Stimulated activated naive CD4-positive, alpha-beta T cell (primary cell): ENCODE data around the gene AKR1A1.
"Not testable (repeated sequence)": the region's sequence is repeated elsewhere in the genome, so short reads cannot be mapped to it uniquely, and the experiment has no call there.

Experiments used
- DNase-seq, 6 experiments: peaks; one replicate each; lab custom pipeline; 2025; lab: John Stamatoyannopoulos, UW

Gene AKR1A1

GRCh38 chr1:45569962-45570581 is 19.4 kb downstream of the AKR1A1 start:
- DNase-seq = peak; percentile 42 to 81 (median 59)

GRCh38 chr1:45570631-45571030 is 20.0 kb downstream of the AKR1A1 start:
- no peak for DNase-seq

- DNase-seq = no peak
Observed at GRCh38 chr1:45573231-45573804, 22.7 kb downstream of the AKR1A1 start.

GRCh38 chr1:45574105-45574626 is 23.5 kb downstream of the AKR1A1 start:
- DNase-seq = no peak

GRCh38 chr1:45583264-45583665 is 32.6 kb downstream of the AKR1A1 start:
- peak; percentile 90 to 99 (median 94) for DNase-seq

- DNase-seq = peak; percentile 85 to 99 (median 94)
Observed at GRCh38 chr1:45583666-45584350, 33.2 kb downstream of the AKR1A1 start, which contains the start of gene NASP. Gene NASP, plus strand, starts transcription at chr1:45584041. Its CDS starts 106 bp downstream, at chr1:45584147.

GRCh38 chr1:45584351-45585109 is 33.9 kb downstream of the AKR1A1 start:
- DNase-seq = peak; percentile 87 to 93 (median 90)

GRCh38 chr1:45585110-45585426 is 34.4 kb downstream of the AKR1A1 start:
- no peak for DNase-seq

GRCh38 chr1:45585496-45586075 is 35.0 kb downstream of the AKR1A1 start:
- DNase-seq = no peak

- no peak for DNase-seq
Observed at GRCh38 chr1:45586769-45587168, 36.1 kb downstream of the AKR1A1 start.

GRCh38 chr1:45589861-45590260 is 39.2 kb downstream of the AKR1A1 start:
- no peak for DNase-seq

GRCh38 chr1:45594412-45594811 is 43.8 kb downstream of the AKR1A1 start:
- DNase-seq = no peak

GRCh38 chr1:45596765-45597164 is 46.1 kb downstream of the AKR1A1 start:
- DNase-seq = not testable (repeated sequence)

- DNase-seq = no peak
Observed at GRCh38 chr1:45604239-45604638, 53.6 kb downstream of the AKR1A1 start.

- no peak for DNase-seq
Observed at GRCh38 chr1:45607404-45608074, 56.9 kb downstream of the AKR1A1 start.

GRCh38 chr1:45608175-45609156 is 57.8 kb downstream of the AKR1A1 start:
- DNase-seq = no peak

GRCh38 chr1:45610589-45611226 is 60.1 kb downstream of the AKR1A1 start:
- no peak for DNase-seq

- no peak for DNase-seq
Observed at GRCh38 chr1:45612941-45613579, 62.4 kb downstream of the AKR1A1 start.

- no peak for DNase-seq
Observed at GRCh38 chr1:45615885-45616284, 65.3 kb downstream of the AKR1A1 start.
